Astrocyte (in vitro differentiated cells and primary cell): ENCODE results near the gene PLXDC2.

ENCODE experiments used
- CTCF ChIP-seq: IDR thresholded peaks from 2 replicates; pipeline ENCODE4 v1.5.1; 2011; ENCODE audit warnings: low read depth, mild to moderate bottlenecking, inconsistent platforms, low read length, moderate library complexity; ENCODE audit not compliant: insufficient read depth
- EZH2 ChIP-seq: IDR thresholded peaks from 2 replicates; pipeline ENCODE4 v1.6.1; 2012; ENCODE audit warnings: mild to moderate bottlenecking, low read length, inconsistent platforms; ENCODE audit not compliant: insufficient read depth

GRCh38 chr10:20094226-20094976, 278.2 kb downstream of the PLXDC2 start:
- TF ChIP-seq CTCF, result no peak
- TF ChIP-seq EZH2, result no peak
